ENCODE data around the gene NANS. TPM values are rescaled to one million over a fixed set of nuclear protein-coding genes. Genes with fewer than 3 reads are reported as not detected.

NANS gene
- total and polyA plus RNA-seq, 2 of the 13 experiments (the other 11 are each of a cell fraction or from before 2014, with no cell fraction given): 86.9 to 203 TPM

GRCh38 chr9:98056269-98057137 lies at the start of gene NANS (continued):
- 0 out of 2 replicates have a peak, but pooled peaks have one; percentile 20 for TF ChIP-seq ZBTB7B (CRISPR knock-in tag; IDR thresholded peaks at IDR 0.05)
- no peak for TF ChIP-seq REL (CRISPR knock-in tag; conservative IDR thresholded peaks at IDR 0.05)
- peak; percentile 94 for TF ChIP-seq ZNF121 (CRISPR knock-in tag; IDR thresholded peaks at IDR 0.05)
- TF ChIP-seq DMAP1 (CRISPR knock-in tag; IDR thresholded peaks at IDR 0.05): peak; percentile 92
- no peak for TF ChIP-seq CREB3 (CRISPR knock-in tag; IDR thresholded peaks at IDR 0.05)
- TF ChIP-seq HNRNPLL (IDR thresholded peaks at IDR 0.05; ENCODE audit: low read depth, low read length, poor library complexity, severe bottlenecking): peak; percentile 70
- no peak for TF ChIP-seq PHF20 (CRISPR knock-in tag; IDR thresholded peaks at IDR 0.05)
- peak; percentile 64 for TF ChIP-seq ZFP91 (CRISPR knock-in tag; IDR thresholded peaks at IDR 0.05; ENCODE audit: borderline replicate concordance)
- TF ChIP-seq ZGPAT (CRISPR knock-in tag; IDR thresholded peaks at IDR 0.05): peak; percentile 83
- TF ChIP-seq ZNF709 (CRISPR knock-in tag; IDR thresholded peaks at IDR 0.05): peak; percentile 83
- no peak for TF ChIP-seq JARID2 (CRISPR knock-in tag; IDR thresholded peaks at IDR 0.05; ENCODE audit: insufficient replicate concordance)
- TF ChIP-seq ZNF549 (CRISPR knock-in tag; IDR thresholded peaks at IDR 0.05): no peak
- TF ChIP-seq ZNF513 (CRISPR knock-in tag; conservative IDR thresholded peaks at IDR 0.05): no peak
- no peak for TF ChIP-seq MAFG (CRISPR knock-in tag; IDR thresholded peaks at IDR 0.05)
- TF ChIP-seq FOXA3 (CRISPR knock-in tag; IDR thresholded peaks at IDR 0.05): no peak
- no peak; the same call in 1 of the 2 replicates for TF ChIP-seq ZNF280B (CRISPR knock-in tag; IDR thresholded peaks at IDR 0.05; ENCODE audit: borderline replicate concordance)
- no peak for TF ChIP-seq PCBP2 (optimal IDR thresholded peaks at IDR 0.05; ENCODE audit: low read depth, low read length, poor library complexity, severe bottlenecking)
- peak; percentile 93 for TF ChIP-seq KDM2A (CRISPR knock-in tag; IDR thresholded peaks at IDR 0.05; ENCODE audit: borderline replicate concordance, low read depth)

Measured in HepG2 (cell line).